SU-DHL-6 (cell line): ENCODE results near the gene LRRC7.

Experiments used
- H2AFZ ChIP-seq: fragments of 200-600 bp; sonication (generic); 2 replicates; pipeline ENCODE4 v1.6.1; 2014; ENCODE audit warnings: low read depth, mild to moderate bottlenecking, moderate library complexity, mixed read lengths, antibody characterized with exemption, low read length; ENCODE audit not compliant: severe bottlenecking
- H3F3A ChIP-seq: fragments of 200-600 bp; shearing (Covaris generic); 2 replicates; pipeline ENCODE4 v1.6.0; 2016; ENCODE audit warnings: antibody characterized with exemption, mild to moderate bottlenecking; ENCODE audit not compliant: insufficient read depth
- H3K27ac ChIP-seq: fragments of 200-600 bp; sonication (generic); 2 replicates; pipeline ENCODE4 v1.5.1; 2016; ENCODE audit warnings: low read depth, mild to moderate bottlenecking, low read length, moderate library complexity, mixed read lengths
- H3K27me3 ChIP-seq: fragments of 200-600 bp; sonication (generic), shearing (Covaris generic); 2 replicates; pipeline ENCODE4 v1.6.0; 2014; ENCODE audit warnings: mild to moderate bottlenecking, low read length
- H3K36me3 ChIP-seq: fragments of 200-600 bp; sonication (generic); 2 replicates; pipeline ENCODE4 v1.6.1; 2014; ENCODE audit warnings: mild to moderate bottlenecking, low read length, mixed read lengths
- H3K4me2 ChIP-seq: fragments of 300-600, 200-600 bp; shearing (Covaris generic), sonication (generic); 2 replicates; pipeline ENCODE4 v1.6.0; 2014; ENCODE audit warnings: low read length, low read depth, mild to moderate bottlenecking; ENCODE audit not compliant: poor library complexity, severe bottlenecking
- H3K4me3 ChIP-seq: fragments of 200-600 bp; sonication (generic); 2 replicates; pipeline ENCODE4 v1.5.1; 2014; ENCODE audit warnings: antibody characterized with exemption, low read length, mild to moderate bottlenecking, mixed read lengths; ENCODE audit not compliant: insufficient read depth, poor library complexity, severe bottlenecking
- H3K79me2 ChIP-seq: fragments of 200-600 bp; sonication (generic); 2 replicates; pipeline ENCODE4 v1.6.1; 2014; ENCODE audit warnings: mild to moderate bottlenecking, low read length, moderate library complexity; ENCODE audit not compliant: insufficient read depth
- H3K9ac ChIP-seq: fragments of 200-600 bp; sonication (generic); 2 replicates; pipeline ENCODE4 v1.7.0; 2014; ENCODE audit warnings: mild to moderate bottlenecking, low read length
- H3K9me2 ChIP-seq: fragments of 200-600 bp; sonication (generic); replicated peaks from 2 replicates; pipeline ENCODE4 v1.6.1; 2014; ENCODE audit warnings: low read length; ENCODE audit not compliant: insufficient read depth
- H3K9me3 ChIP-seq: fragments of 200-600 bp; sonication (generic); 2 replicates; pipeline ENCODE4 v1.6.1; 2014; ENCODE audit warnings: low read length, mixed read lengths; ENCODE audit not compliant: insufficient read depth
- H4K20me1 ChIP-seq: fragments of 200-600 bp; sonication (generic); 2 replicates; pipeline ENCODE4 v1.6.1; 2014; ENCODE audit warnings: low read depth, mild to moderate bottlenecking, antibody characterized with exemption, low read length, moderate library complexity, mixed read lengths
- CTCF ChIP-seq: fragments of 200-600 bp; sonication (generic); IDR thresholded peaks from one replicate; pipeline ENCODE4 v1.5.1; 2017; ENCODE audit warnings: antibody characterized with exemption, mild to moderate bottlenecking, low read length, moderate library complexity; ENCODE audit not compliant: insufficient read depth, poor library complexity, severe bottlenecking
- EZH2phosphoT487 ChIP-seq: fragments of 200-600 bp; sonication (generic), shearing (Covaris generic); conservative IDR thresholded peaks from 2 replicates; pipeline ENCODE4 v1.6.1; 2018; ENCODE audit warnings: mild to moderate bottlenecking, antibody characterized with exemption, low read length, moderate library complexity, mixed read lengths

Gene LRRC7

GRCh38 chr1:70169018-70169839 lies 601.5 kb downstream of the LRRC7 start:
- no peaks in the 10 kb centered on the region for H4K20me1 ChIP-seq
- no peaks in the 10 kb centered on the region for H3K9me2 ChIP-seq
- no peaks in the 10 kb centered on the region for H3K79me2 ChIP-seq
- 0 out of 2 replicates have a peak, but pooled peaks cover 3% of the 10 kb centered on the region for H3F3A ChIP-seq
- H3K9me3 ChIP-seq, result no peaks in the 10 kb centered on the region
- no peak overlapping the region for H2AFZ ChIP-seq
- peaks cover 27% of the 10 kb centered on the region for H3K36me3 ChIP-seq
- no peak overlapping the region for H3K27ac ChIP-seq
- H3K9ac ChIP-seq, result no peak overlapping the region
- TF ChIP-seq CTCF (no peak), EZH2phosphoT487 (no peak)
- H3K4me3 ChIP-seq, result no peak overlapping the region
- H3K27me3 ChIP-seq, result no peaks in the 10 kb centered on the region
- H3K4me2 ChIP-seq, result no peak overlapping the region

- Histone ChIP-seq H3K27ac (no peak overlapping the region), H3K9me2 (no peaks in the 10 kb centered on the region), H3K79me2 (no peaks in the 10 kb centered on the region), H3F3A (0 out of 2 replicates have a peak, but pooled peaks cover 3% of the 10 kb centered on the region), H2AFZ (no peak overlapping the region), H3K9ac (no peak overlapping the region), H3K9me3 (no peaks in the 10 kb centered on the region), H3K4me3 (no peak overlapping the region), H3K27me3 (no peaks in the 10 kb centered on the region), H4K20me1 (no peaks in the 10 kb centered on the region), H3K36me3 (peaks cover 30% of the 10 kb centered on the region), H3K4me2 (no peak overlapping the region)
- no peak for TF ChIP-seq EZH2phosphoT487
- no peak for TF ChIP-seq CTCF
Measured at GRCh38 chr1:70171512-70171911, 603.8 kb downstream of the LRRC7 start.
